ENCODE measurements around the gene SH3GLB1.
"Not testable (repeated sequence)": the region's sequence is repeated elsewhere in the genome, so short reads cannot be mapped to it uniquely, and the experiment has no call there.

The SH3GLB1 gene

GRCh38 chr1:86704458-86704971 is at the start of gene SH3GLB1:
SH3GLB1 (plus strand) TSS chr1:86704576; CDS start chr1:86704900, 324 bp downstream.
- no peaks in the 10 kb centered on the region for H3K9me3 Mint-ChIP-seq
- peak within 1 kb of the TSS; percentile 99 for H3K4me3 Mint-ChIP-seq
- H3K4me1 Mint-ChIP-seq (ENCODE audit: low read depth), result peaks cover 44% of the 10 kb centered on the region
- DNase-seq, result peak; percentile 97
- peaks cover 20% of the 10 kb centered on the region for H3K36me3 Mint-ChIP-seq (ENCODE audit: low read depth)
- peak within 1 kb of the TSS; percentile 98 for H3K27ac Mint-ChIP-seq
- H3K27me3 Mint-ChIP-seq, result no peaks in the 10 kb centered on the region

GRCh38 chr1:86658381-86658780 is 46.0 kb upstream of the SH3GLB1 start:
- not testable (repeated sequence) for H3K4me3 Mint-ChIP-seq; H3K9me3 Mint-ChIP-seq; H3K27me3 Mint-ChIP-seq; DNase-seq; H3K27ac Mint-ChIP-seq; H3K36me3 Mint-ChIP-seq (ENCODE audit: low read depth); H3K4me1 Mint-ChIP-seq (ENCODE audit: low read depth)

GRCh38 chr1:86666368-86666767 is 38.0 kb upstream of the SH3GLB1 start:
- Mint-ChIP-seq H3K4me1 (ENCODE audit: low read depth) (no peaks in the 10 kb centered on the region), H3K27ac (no peak overlapping the region), H3K4me3 (no peak overlapping the region), H3K36me3 (ENCODE audit: low read depth) (no peaks in the 10 kb centered on the region), H3K27me3 (no peaks in the 10 kb centered on the region), H3K9me3 (peaks cover 4% of the 10 kb centered on the region)
- DNase-seq, result no peak

- H3K4me3 Mint-ChIP-seq, result no peak overlapping the region
- H3K4me1 Mint-ChIP-seq (ENCODE audit: low read depth), result no peaks in the 10 kb centered on the region
- no peaks in the 10 kb centered on the region for H3K27me3 Mint-ChIP-seq
- H3K36me3 Mint-ChIP-seq (ENCODE audit: low read depth), result no peaks in the 10 kb centered on the region
- no peak for DNase-seq
- H3K9me3 Mint-ChIP-seq, result no peaks in the 10 kb centered on the region
- H3K27ac Mint-ChIP-seq, result no peak overlapping the region
These were observed 16.8 kb upstream of the SH3GLB1 start for GRCh38 chr1:86687595-86687994.

- no peak overlapping the region for H3K4me3 Mint-ChIP-seq
- no peaks in the 10 kb centered on the region for H3K9me3 Mint-ChIP-seq
- H3K27me3 Mint-ChIP-seq, result no peaks in the 10 kb centered on the region
- DNase-seq, result no peak
- no peak overlapping the region for H3K27ac Mint-ChIP-seq
- H3K4me1 Mint-ChIP-seq (ENCODE audit: low read depth), result no peaks in the 10 kb centered on the region
- no peaks in the 10 kb centered on the region for H3K36me3 Mint-ChIP-seq (ENCODE audit: low read depth)
These were observed 11.7 kb upstream of the SH3GLB1 start for GRCh38 chr1:86692641-86693040.

GRCh38 chr1:86695400-86695799 is 9.0 kb upstream of the SH3GLB1 start:
- H3K9me3 Mint-ChIP-seq, result no peaks in the 10 kb centered on the region
- no peaks in the 10 kb centered on the region for H3K27me3 Mint-ChIP-seq
- H3K36me3 Mint-ChIP-seq (ENCODE audit: low read depth), result no peaks in the 10 kb centered on the region
- no peak for DNase-seq
- peaks cover 1% of the 10 kb centered on the region for H3K4me1 Mint-ChIP-seq (ENCODE audit: low read depth)
- no peak overlapping the region for H3K27ac Mint-ChIP-seq
- H3K4me3 Mint-ChIP-seq, result no peak overlapping the region

- no peak overlapping the region for H3K27ac Mint-ChIP-seq
- no peaks in the 10 kb centered on the region for H3K36me3 Mint-ChIP-seq (ENCODE audit: low read depth)
- no peaks in the 10 kb centered on the region for H3K27me3 Mint-ChIP-seq
- H3K9me3 Mint-ChIP-seq, result no peaks in the 10 kb centered on the region
- no peak overlapping the region for H3K4me3 Mint-ChIP-seq
- H3K4me1 Mint-ChIP-seq (ENCODE audit: low read depth), result peaks cover 1% of the 10 kb centered on the region
- no peak for DNase-seq
These were observed 7.9 kb upstream of the SH3GLB1 start for GRCh38 chr1:86696522-86696921.

- no peaks in the 10 kb centered on the region for H3K9me3 Mint-ChIP-seq
- H3K4me1 Mint-ChIP-seq (ENCODE audit: low read depth), result peaks cover 15% of the 10 kb centered on the region
- H3K27ac Mint-ChIP-seq, result no peak overlapping the region
- H3K4me3 Mint-ChIP-seq, result no peak overlapping the region
- H3K36me3 Mint-ChIP-seq (ENCODE audit: low read depth), result peaks cover 3% of the 10 kb centered on the region
- no peaks in the 10 kb centered on the region for H3K27me3 Mint-ChIP-seq
- DNase-seq, result no peak
These were observed 5.2 kb upstream of the SH3GLB1 start for GRCh38 chr1:86699186-86699585.

GRCh38 chr1:86701731-86702130 is 2.6 kb upstream of the SH3GLB1 start:
- peaks cover 12% of the 10 kb centered on the region for H3K36me3 Mint-ChIP-seq (ENCODE audit: low read depth)
- H3K9me3 Mint-ChIP-seq, result no peaks in the 10 kb centered on the region
- H3K27me3 Mint-ChIP-seq, result no peaks in the 10 kb centered on the region
- no peak for DNase-seq
- H3K27ac Mint-ChIP-seq, result no peak overlapping the region
- no peak overlapping the region for H3K4me3 Mint-ChIP-seq
- H3K4me1 Mint-ChIP-seq (ENCODE audit: low read depth), result peaks cover 23% of the 10 kb centered on the region

GRCh38 chr1:86702954-86703494 is 1.4 kb upstream of the SH3GLB1 start:
- Mint-ChIP-seq H3K36me3 (ENCODE audit: low read depth) (peaks cover 20% of the 10 kb centered on the region), H3K4me1 (ENCODE audit: low read depth) (peaks cover 33% of the 10 kb centered on the region), H3K4me3 (peak overlapping the region; percentile 99), H3K27ac (peak overlapping the region; percentile 98)
- H3K9me3 Mint-ChIP-seq, H3K27me3 Mint-ChIP-seq, DNase-seq: not testable (repeated sequence)

- Mint-ChIP-seq H3K27me3 (no peaks in the 10 kb centered on the region), H3K36me3 (ENCODE audit: low read depth) (peaks cover 20% of the 10 kb centered on the region), H3K4me3 (peak overlapping the region; percentile 99), H3K4me1 (ENCODE audit: low read depth) (peaks cover 39% of the 10 kb centered on the region), H3K9me3 (no peaks in the 10 kb centered on the region), H3K27ac (peak overlapping the region; percentile 98)
- DNase-seq, result peak; percentile 83
These were observed 499 bp upstream of the SH3GLB1 start for GRCh38 chr1:86703696-86704457.

GRCh38 chr1:86704972-86705664 is 742 bp downstream of the SH3GLB1 start:
- peak overlapping the region; percentile 98 for H3K27ac Mint-ChIP-seq
- H3K27me3 Mint-ChIP-seq, result no peaks in the 10 kb centered on the region
- no peak for DNase-seq
- H3K9me3 Mint-ChIP-seq, result no peaks in the 10 kb centered on the region
- H3K4me1 Mint-ChIP-seq (ENCODE audit: low read depth), result peaks cover 46% of the 10 kb centered on the region
- peak overlapping the region; percentile 99 for H3K4me3 Mint-ChIP-seq
- peaks cover 22% of the 10 kb centered on the region for H3K36me3 Mint-ChIP-seq (ENCODE audit: low read depth)

GRCh38 chr1:86705665-86705985 is 1.2 kb downstream of the SH3GLB1 start:
- Mint-ChIP-seq H3K9me3 (no peaks in the 10 kb centered on the region), H3K4me3 (peak overlapping the region; percentile 99), H3K27me3 (no peaks in the 10 kb centered on the region)

GRCh38 chr1:86706018-86706635 is 1.8 kb downstream of the SH3GLB1 start:
- H3K4me3 Mint-ChIP-seq, result peak overlapping the region; percentile 99
- H3K36me3 Mint-ChIP-seq (ENCODE audit: low read depth), result peaks cover 25% of the 10 kb centered on the region
- no peaks in the 10 kb centered on the region for H3K9me3 Mint-ChIP-seq
- peaks cover 52% of the 10 kb centered on the region for H3K4me1 Mint-ChIP-seq (ENCODE audit: low read depth)
- DNase-seq, result no peak
- H3K27me3 Mint-ChIP-seq, result no peaks in the 10 kb centered on the region
- H3K27ac Mint-ChIP-seq, result peak overlapping the region; percentile 96

More at GRCh38 chr1:86705665-86705985, 1.2 kb downstream of the SH3GLB1 start:
- Mint-ChIP-seq H3K27ac (peak overlapping the region; percentile 96), H3K4me1 (ENCODE audit: low read depth) (peaks cover 50% of the 10 kb centered on the region), H3K36me3 (ENCODE audit: low read depth) (peaks cover 25% of the 10 kb centered on the region)
- DNase-seq, result no peak

All from activated T-cell treated with anti-CD3 and anti-CD28 coated beads, Interleukin-2, amount 50 U/mL, for 24 hours (primary cell).